HEK293 (cell line): ENCODE measurements around the gene ECM2.

ENCODE experiments used
- RBAK ChIP-seq: fragments of 450-650 bp; formaldehyde crosslinking; IDR thresholded peaks from 2 replicates; pipeline ENCODE4 v1.5.1; 2016; ENCODE audit warnings: missing biosample characterization, missing genetic modification characterization
- ZNF121 ChIP-seq: fragments of 450-650 bp; formaldehyde crosslinking; IDR thresholded peaks from 2 replicates; pipeline ENCODE4 v1.5.1; 2016; ENCODE audit warnings: missing biosample characterization, missing genetic modification characterization
- ZNF561 ChIP-seq: fragments of 450-650 bp; IDR thresholded peaks from 2 replicates; pipeline ENCODE4 v1.5.1; 2018; ENCODE audit warnings: missing biosample characterization, missing genetic modification characterization, borderline replicate concordance
- TF ChIP-seq, protein P1 (sequence below): fragments of 450-650 bp; formaldehyde crosslinking; IDR thresholded peaks from 2 replicates; pipeline ENCODE4 v1.5.1; 2016; ENCODE audit warnings: missing biosample characterization, missing genetic modification characterization

DNA sequence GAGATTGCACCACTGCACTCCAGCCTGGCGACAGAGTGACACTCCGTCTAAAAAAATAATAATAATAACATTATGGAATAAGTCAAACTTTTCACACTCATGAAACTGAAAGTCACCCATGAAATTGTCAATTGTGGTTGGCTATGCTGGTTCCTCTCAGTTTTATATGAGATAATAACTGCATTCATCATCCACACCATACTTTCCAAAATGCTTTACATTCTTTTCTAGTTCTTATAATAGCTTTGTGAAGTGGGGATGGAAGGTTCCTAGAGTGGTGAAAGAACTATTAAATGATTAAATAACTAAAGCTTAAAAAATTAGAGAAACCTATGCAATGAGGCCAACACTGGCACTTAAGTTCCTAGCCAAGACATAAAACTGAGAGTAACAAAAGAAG lies 40.9 kb downstream of the ECM2 start:
- no peak for TF ChIP-seq ZNF561 (tag by site-specific recombination)
- TF ChIP-seq, protein P1, sequence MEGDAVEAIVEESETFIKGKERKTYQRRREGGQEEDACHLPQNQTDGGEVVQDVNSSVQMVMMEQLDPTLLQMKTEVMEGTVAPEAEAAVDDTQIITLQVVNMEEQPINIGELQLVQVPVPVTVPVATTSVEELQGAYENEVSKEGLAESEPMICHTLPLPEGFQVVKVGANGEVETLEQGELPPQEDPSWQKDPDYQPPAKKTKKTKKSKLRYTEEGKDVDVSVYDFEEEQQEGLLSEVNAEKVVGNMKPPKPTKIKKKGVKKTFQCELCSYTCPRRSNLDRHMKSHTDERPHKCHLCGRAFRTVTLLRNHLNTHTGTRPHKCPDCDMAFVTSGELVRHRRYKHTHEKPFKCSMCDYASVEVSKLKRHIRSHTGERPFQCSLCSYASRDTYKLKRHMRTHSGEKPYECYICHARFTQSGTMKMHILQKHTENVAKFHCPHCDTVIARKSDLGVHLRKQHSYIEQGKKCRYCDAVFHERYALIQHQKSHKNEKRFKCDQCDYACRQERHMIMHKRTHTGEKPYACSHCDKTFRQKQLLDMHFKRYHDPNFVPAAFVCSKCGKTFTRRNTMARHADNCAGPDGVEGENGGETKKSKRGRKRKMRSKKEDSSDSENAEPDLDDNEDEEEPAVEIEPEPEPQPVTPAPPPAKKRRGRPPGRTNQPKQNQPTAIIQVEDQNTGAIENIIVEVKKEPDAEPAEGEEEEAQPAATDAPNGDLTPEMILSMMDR = no peak
- TF ChIP-seq ZNF121 (tag by site-specific recombination) = no peak
- no peak for TF ChIP-seq RBAK (tag by site-specific recombination)
